Panc1 (cell line): ENCODE measurements around the gene ROBO1. TPM values are rescaled to one million over a fixed set of nuclear protein-coding genes. Genes with fewer than 3 reads are reported as not detected.

Experiments used
- ATAC-seq: fragments of 200-7000 bp; cut with Tn5 transposase; 2 replicates; pipeline ENCODE4 v1.9.1; 2020; ENCODE audit warnings: mild to moderate bottlenecking, moderate library complexity
- BruUV-seq: library from RNA; stranded (reverse); fragments of 400-500 nt; replicated peaks from 2 replicates; lab custom pipeline; 2021; lab: Mats Ljungman, UMichigan
- CTCF ChIA-PET: fragments of 300-600 bp; sonication (Branson Sonifier 250); formaldehyde crosslinking; loops from one replicate; lab custom pipeline; 2022; ENCODE audit warnings: antibody characterized with exemption; lab: Charles Lee
- POLR2A ChIA-PET: fragments of 300-600 bp; sonication (Branson Sonifier 250); formaldehyde crosslinking; loops from one replicate; lab custom pipeline; 2022; ENCODE audit warnings: antibody characterized with exemption; lab: Charles Lee
- DNase-seq: peaks from one replicate; pipeline ENCODE4 v3.0.0-alpha.2; 2010; ENCODE audit warnings: low read depth, low spot score
- H3K27ac ChIP-seq: 2 replicates; pipeline ENCODE4 v1.5.1; 2011; ENCODE audit warnings: mild to moderate bottlenecking, low read length, inconsistent platforms
- H3K27me3 ChIP-seq: fragments of 200-500 bp; sonication (Bioruptor generic); 2 replicates; pipeline ENCODE4 v1.6.0; 2014; ENCODE audit warnings: low read length, inconsistent platforms; ENCODE audit not compliant: control insufficient read depth, insufficient read depth
- H3K36me3 ChIP-seq: fragments of 200-500 bp; sonication (Bioruptor generic); 2 replicates; pipeline ENCODE4 v1.5.1; 2014; ENCODE audit warnings: inconsistent platforms, mild to moderate bottlenecking, low read length, moderate library complexity; ENCODE audit not compliant: control insufficient read depth, insufficient read depth
- H3K4me1 ChIP-seq: 2 replicates; pipeline ENCODE4 v1.5.1; 2011; ENCODE audit warnings: inconsistent platforms, mild to moderate bottlenecking, low read length, moderate library complexity; ENCODE audit not compliant: control insufficient read depth, insufficient read depth
- H3K4me3 ChIP-seq, 2 experiments: 2 replicates each; pipeline ENCODE4 v1.5.1; 2011 to 2012; ENCODE audit warnings: low read depth in 2 of 2, low read length in 2 of 2, mild to moderate bottlenecking in 2 of 2, inconsistent platforms in 1 of 2, moderate library complexity in 1 of 2
- H3K9me3 ChIP-seq: fragments of 200-500 bp; sonication (Bioruptor generic); 2 replicates; pipeline ENCODE4 v1.5.1; 2014; ENCODE audit warnings: low read depth, mild to moderate bottlenecking, inconsistent platforms, low read length, moderate library complexity; ENCODE audit not compliant: control insufficient read depth, insufficient read depth
- CTCF ChIP-seq: fragments of 450-650 bp; IDR thresholded peaks from 2 replicates; pipeline ENCODE4 v1.5.1; 2017; ENCODE audit warnings: mild to moderate bottlenecking
- POLR2AphosphoS5 ChIP-seq: IDR thresholded peaks from 2 replicates; pipeline ENCODE4 v1.6.1; 2012; ENCODE audit warnings: mild to moderate bottlenecking, low read depth, low read length, moderate library complexity
- REST ChIP-seq, 2 experiments: IDR thresholded peaks; 2 replicates each; pipeline ENCODE4 v1.6.1; 2011 to 2012; ENCODE audit warnings: low read depth in 2 of 2, control low read depth in 1 of 2, low read length in 1 of 2, mild to moderate bottlenecking in 1 of 2, moderate library complexity in 1 of 2; ENCODE audit not compliant: insufficient read depth in 1 of 2
- SIN3A ChIP-seq: IDR thresholded peaks from 2 replicates; pipeline ENCODE4 v1.6.1; 2012; ENCODE audit warnings: low read depth, mild to moderate bottlenecking, low read length, moderate library complexity, borderline replicate concordance; ENCODE audit not compliant: insufficient read depth
- TCF7L2 ChIP-seq: IDR thresholded peaks from 2 replicates; pipeline ENCODE4 v1.6.1; 2011; ENCODE audit warnings: mild to moderate bottlenecking, low read depth, low read length, inconsistent platforms
- in situ Hi-C: cut with HindIII; loops from 2 replicates; pipeline ENCODE4 v1.10.0; 2016; ENCODE audit warnings: low sequenced_read_pairs, low pct_unique_long_range_greater_than_20kb
- intact Hi-C: fragments of 100-400 bp; cut with micrococcal nuclease; formaldehyde crosslinking; loops from one replicate; pipeline ENCODE4 v1.10.0; 2022; ENCODE audit not compliant: unreplicated experiment
- total RNA-seq: library from RNA; stranded (reverse); gene quantifications from one replicate; pipeline ENCODE4 v1.2.1, GENCODE V29; 2021; ENCODE audit not compliant: unreplicated experiment

The ROBO1 gene
- total RNA-seq, 1 experiment from 2014 or later: 61.6 TPM

GRCh38 chr3:79217096-79217495 lies 550.7 kb downstream of the ROBO1 start:
- H3K9me3 ChIP-seq: no peaks in the 10 kb centered on the region
- no peak overlapping the region for H3K4me3 ChIP-seq
- H3K36me3 ChIP-seq: no peaks in the 10 kb centered on the region
- H3K27me3 ChIP-seq: no peaks in the 10 kb centered on the region
- intact Hi-C loops (no loop called here), in situ Hi-C loops (no loop called here)
- no peak overlapping the region for H3K27ac ChIP-seq
- no peak for TF ChIP-seq SIN3A
- TF ChIP-seq TCF7L2: no peak
- no peak for TF ChIP-seq POLR2AphosphoS5
- BruUV-seq: no TSS peak
- no peaks in the 10 kb centered on the region for H3K4me1 ChIP-seq
- POLR2A ChIA-PET: no interaction called here
- no peak for ATAC-seq
- DNase-seq: no peak
- CTCF ChIA-PET: no interaction called here

GRCh38 chr3:79215286-79215685 lies 552.5 kb downstream of the ROBO1 start:
- no TSS peak for BruUV-seq
- Histone ChIP-seq H3K27ac (no peak overlapping the region), H3K36me3 (no peaks in the 10 kb centered on the region), H3K27me3 (no peaks in the 10 kb centered on the region), H3K9me3 (no peaks in the 10 kb centered on the region), H3K4me3 (no peak overlapping the region), H3K4me1 (no peaks in the 10 kb centered on the region)
- in situ Hi-C loops (no loop called here), intact Hi-C loops (no loop called here)
- CTCF ChIA-PET: no interaction called here
- ATAC-seq: no peak
- no peak for DNase-seq
- POLR2A ChIA-PET: no interaction called here
- TF ChIP-seq SIN3A (no peak), TCF7L2 (no peak), REST (IDR thresholded peaks at IDR 0.05; ENCODE audit: insufficient read depth in 1 of 2, low read depth in 2 of 2, low read length in 1 of 2) (no peak), POLR2AphosphoS5 (no peak), CTCF (no peak)

- no peak for ATAC-seq
These were observed 556.0 kb downstream of the ROBO1 start for GRCh38 chr3:79211586-79212359.

More at GRCh38 chr3:79211586-79212359, 556.0 kb downstream of the ROBO1 start:
- intact Hi-C loops: no loop called here
- ChIA-PET POLR2A (no interaction called here), CTCF (no interaction called here)
- Histone ChIP-seq H3K4me3 (no peak overlapping the region), H3K27ac (no peak overlapping the region), H3K36me3 (no peaks in the 10 kb centered on the region), H3K27me3 (no peaks in the 10 kb centered on the region), H3K4me1 (no peaks in the 10 kb centered on the region), H3K9me3 (no peaks in the 10 kb centered on the region)
- no TSS peak for BruUV-seq
- TF ChIP-seq TCF7L2 (no peak), SIN3A (no peak), CTCF (no peak), POLR2AphosphoS5 (no peak), REST (IDR thresholded peaks at IDR 0.05; ENCODE audit: insufficient read depth in 1 of 2, low read depth in 2 of 2, low read length in 1 of 2) (no peak)
- no peak for DNase-seq
- in situ Hi-C loops: no loop called here
